SK-N-DZ (cell line): Measurements from ENCODE around the gene RGMA.
"Not testable (repeated sequence)": the region's sequence is repeated elsewhere in the genome, so short reads cannot be mapped to it uniquely, and the experiment has no call there.

ENCODE experiments used
- DNase-seq: peaks from one replicate; pipeline ENCODE4 v3.0.0-alpha.2; 2015; ENCODE audit warnings: low spot score

RGMA gene

GRCh38 chr15:93035092-93035915 lies 53.7 kb downstream of the RGMA start:
- DNase-seq: no peak

GRCh38 chr15:93034512-93034911 lies 54.5 kb downstream of the RGMA start:
- no peak for DNase-seq

GRCh38 chr15:93033434-93034045 lies 55.5 kb downstream of the RGMA start:
- DNase-seq: no peak

- not testable (repeated sequence) for DNase-seq
Measured at GRCh38 chr15:93032515-93033206, 56.4 kb downstream of the RGMA start.

GRCh38 chr15:93031557-93032384 lies 57.2 kb downstream of the RGMA start:
- not testable (repeated sequence) for DNase-seq

GRCh38 chr15:93031103-93031464 lies 57.9 kb downstream of the RGMA start:
- no peak for DNase-seq

- DNase-seq: peak; percentile 71
Measured at GRCh38 chr15:93030430-93031102, 58.4 kb downstream of the RGMA start.

- no peak for DNase-seq
Measured at GRCh38 chr15:93029836-93030429, 59.1 kb downstream of the RGMA start.

- DNase-seq: peak; percentile 37
Measured at GRCh38 chr15:93029214-93029835, 59.7 kb downstream of the RGMA start.

- DNase-seq: no peak
Measured at GRCh38 chr15:93028632-93029213, 60.3 kb downstream of the RGMA start.

GRCh38 chr15:93028111-93028631 lies 60.8 kb downstream of the RGMA start:
- DNase-seq: no peak

- DNase-seq: no peak
Measured at GRCh38 chr15:93027413-93027812, 61.6 kb downstream of the RGMA start.

- DNase-seq: no peak
Measured at GRCh38 chr15:93026380-93026817, 62.6 kb downstream of the RGMA start.

- DNase-seq: no peak
Measured at GRCh38 chr15:93025625-93025982, 63.4 kb downstream of the RGMA start.

- DNase-seq: no peak
Measured at GRCh38 chr15:93024716-93025624, 64.0 kb downstream of the RGMA start.

GRCh38 chr15:93024293-93024692 lies 64.7 kb downstream of the RGMA start:
- no peak for DNase-seq

- no peak for DNase-seq
Measured at GRCh38 chr15:93020976-93021772, 67.8 kb downstream of the RGMA start.

GRCh38 chr15:93019971-93020370 lies 69.0 kb downstream of the RGMA start:
- DNase-seq: no peak
